ENCODE measurements around the gene MRPL44.

MRPL44 gene

DNA sequence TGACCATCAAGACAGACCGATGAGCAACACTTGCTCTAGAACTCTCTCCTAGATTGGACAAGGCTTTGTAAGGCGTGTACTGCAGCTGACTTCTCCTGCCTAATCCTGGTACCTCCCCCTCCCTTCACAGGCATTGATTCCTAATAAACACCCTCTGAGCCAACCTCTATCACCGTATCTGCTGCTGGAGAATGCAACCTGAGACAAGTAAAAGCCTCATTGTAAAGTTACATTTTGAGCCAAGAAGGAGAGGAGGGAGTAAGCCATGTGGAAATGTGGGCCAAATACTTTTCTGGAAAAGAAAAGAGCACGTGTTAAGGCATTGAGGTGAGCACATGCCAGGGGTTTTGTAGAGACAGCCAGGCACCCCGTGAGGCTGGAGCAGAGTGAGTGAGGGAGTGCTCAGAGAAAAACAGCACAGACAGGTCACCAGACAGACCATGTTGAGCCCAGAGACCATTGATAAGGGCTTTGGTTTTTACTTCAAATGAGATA is 9.5 kb upstream of the MRPL44 start:
- Mint-ChIP-seq H3K4me3 (no peak overlapping the region), H3K27ac (no peak overlapping the region), H3K4me1 (peaks cover 43% of the 10 kb centered on the region), H3K9me3 (no peaks in the 10 kb centered on the region), H3K36me3 (peaks cover 9% of the 10 kb centered on the region)
- no peak for DNase-seq (ENCODE audit: low spot score in 2 of 2)
- no peak for ATAC-seq

DNA sequence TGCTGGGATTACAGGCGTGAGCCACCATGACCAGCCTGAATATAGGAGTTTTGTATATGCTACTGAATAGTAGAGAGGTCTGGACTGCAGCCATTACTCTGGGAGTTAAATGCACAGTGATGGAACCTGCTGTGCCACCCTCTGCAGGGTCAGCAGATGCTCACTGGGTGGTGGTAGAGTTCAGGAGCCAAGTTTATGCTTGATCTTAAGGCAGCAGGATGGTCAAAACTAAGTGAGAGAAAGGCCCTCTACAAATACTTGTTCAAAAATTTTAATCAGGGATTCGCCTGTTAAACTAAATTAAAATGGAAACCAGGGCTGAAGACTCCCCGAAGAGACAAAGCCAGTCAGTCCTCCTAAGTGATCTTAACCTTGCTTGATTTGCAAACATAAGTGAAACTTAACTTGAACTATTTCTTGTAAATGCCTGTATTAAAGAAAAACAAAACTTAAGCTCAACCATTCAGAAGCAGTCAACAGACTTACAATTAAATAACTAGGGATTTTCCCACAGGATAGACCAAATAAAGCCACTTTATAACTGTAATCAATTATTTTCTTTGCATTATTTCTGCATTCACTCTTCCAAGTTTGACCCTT is 7.9 kb upstream of the MRPL44 start:
- ATAC-seq (no peak), DNase-seq (ENCODE audit: low spot score in 2 of 2) (peak in 1 of 2 donors; percentile 46)
- Mint-ChIP-seq H3K4me1 (peaks cover 28% of the 10 kb centered on the region), H3K36me3 (no peaks in the 10 kb centered on the region), H3K27ac (no peak overlapping the region), H3K9me3 (no peaks in the 10 kb centered on the region), H3K4me3 (no peak overlapping the region)

DNA sequence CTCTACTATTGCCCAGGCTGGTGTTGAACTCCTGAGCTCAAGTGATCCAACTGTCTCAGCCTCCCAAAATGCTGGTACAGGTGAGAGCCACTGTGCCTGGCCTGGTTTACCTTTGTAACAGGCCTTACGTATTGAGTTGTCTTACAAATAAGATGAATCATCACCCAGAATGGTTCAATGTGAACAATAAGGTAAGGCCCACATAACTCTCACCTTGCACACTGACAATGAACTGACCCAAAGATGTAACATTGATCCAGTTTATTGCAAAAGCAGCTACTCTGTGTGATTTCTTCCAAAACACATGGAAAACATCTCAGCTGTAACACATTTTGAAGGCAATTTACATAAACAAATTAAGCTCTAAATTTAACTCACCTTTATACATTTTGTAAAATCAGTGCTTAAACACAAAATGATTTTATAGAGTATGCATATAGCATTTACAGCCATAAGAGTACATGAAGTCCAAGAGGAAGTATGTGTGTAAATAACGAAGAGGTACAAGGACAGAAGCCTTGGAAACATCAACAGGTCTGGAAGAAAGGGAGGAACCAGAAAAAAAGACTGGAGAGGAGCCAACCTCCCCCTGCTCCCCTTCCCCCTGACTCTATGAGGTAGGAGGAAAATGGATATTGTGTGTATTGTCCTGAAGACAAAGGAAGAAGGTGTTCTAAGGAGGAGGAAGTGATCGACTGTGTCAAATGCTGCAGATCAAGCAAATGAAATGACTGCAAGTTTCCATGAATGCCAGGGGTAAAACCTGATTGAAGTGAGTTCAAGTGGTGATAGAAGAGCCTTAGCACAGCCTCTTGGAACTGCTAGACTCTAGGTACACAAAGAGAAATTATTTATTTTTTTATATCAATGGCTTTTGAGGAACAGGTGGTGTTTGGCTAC is 6.6 kb upstream of the MRPL44 start:
- no peak for DNase-seq (ENCODE audit: low spot score in 2 of 2)
- Mint-ChIP-seq H3K4me1 (peaks cover 22% of the 10 kb centered on the region), H3K27ac (no peak overlapping the region), H3K4me3 (no peak overlapping the region), H3K9me3 (no peaks in the 10 kb centered on the region), H3K36me3 (no peaks in the 10 kb centered on the region)
- ATAC-seq: no peak

DNA sequence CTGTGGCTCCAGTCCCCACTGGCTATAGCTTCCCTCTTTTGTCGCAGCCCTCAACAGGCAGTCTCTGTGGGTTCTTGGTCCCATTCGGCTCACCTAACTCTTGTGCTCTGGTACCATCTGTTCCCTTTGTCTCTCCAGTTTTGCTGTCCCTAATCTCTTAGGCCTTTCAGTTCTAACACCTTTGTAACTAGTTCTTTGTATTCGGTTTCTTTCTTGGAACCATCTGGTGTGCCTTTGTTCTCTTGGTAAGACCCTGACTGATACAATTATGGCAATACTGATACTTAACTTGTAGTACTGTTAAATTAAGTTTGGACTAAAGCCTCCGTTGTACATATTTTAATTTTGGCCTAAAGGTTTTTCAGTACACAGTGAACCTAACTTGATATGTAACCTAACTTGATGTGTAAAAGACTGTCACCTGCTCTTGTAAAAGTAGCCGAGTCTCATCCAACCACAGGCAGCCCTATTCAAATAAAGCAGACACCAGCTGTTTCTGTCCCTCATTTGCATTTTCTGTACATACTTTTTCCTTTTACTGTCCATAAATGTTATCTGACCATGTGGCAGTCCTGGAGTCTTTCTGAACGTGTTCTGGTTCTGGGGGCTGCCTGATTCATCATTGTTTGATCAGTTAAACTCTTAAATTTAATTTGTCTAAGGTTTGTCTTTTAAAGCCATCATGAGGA is 4.8 kb upstream of the MRPL44 start:
- peaks cover 22% of the 10 kb centered on the region for H3K4me1 Mint-ChIP-seq
- DNase-seq (ENCODE audit: low spot score in 2 of 2): no peak

DNA sequence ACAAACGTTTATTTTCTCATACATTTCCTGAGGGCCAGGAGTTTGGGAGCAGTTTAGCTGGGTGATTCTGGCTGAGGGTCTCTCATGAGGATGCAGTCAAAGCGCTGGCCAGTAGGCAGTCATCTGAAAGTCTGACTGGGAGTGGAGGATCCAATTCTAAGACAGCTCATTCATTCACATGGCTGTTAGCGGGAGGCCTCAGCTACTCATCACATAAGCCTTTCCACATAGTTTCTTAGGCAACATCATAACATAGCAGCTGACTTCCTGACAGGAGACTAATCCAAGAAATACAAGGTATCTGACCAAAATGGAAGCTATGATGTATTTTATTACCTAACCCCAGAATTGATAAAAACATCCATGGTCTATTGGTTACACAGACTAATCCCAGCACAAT is 2.9 kb upstream of the MRPL44 start:
- peaks cover 15% of the 10 kb centered on the region for H3K4me1 Mint-ChIP-seq
- H3K27ac Mint-ChIP-seq: no peak overlapping the region
- DNase-seq (ENCODE audit: low spot score in 2 of 2): no peak
- no peak overlapping the region for H3K4me3 Mint-ChIP-seq
- H3K9me3 Mint-ChIP-seq: no peaks in the 10 kb centered on the region
- H3K36me3 Mint-ChIP-seq: peaks cover 12% of the 10 kb centered on the region
- no peak for ATAC-seq

More for the DNA sequence above, 4.8 kb upstream of the MRPL44 start:
- Mint-ChIP-seq H3K4me3 (no peak overlapping the region), H3K36me3 (peaks cover 5% of the 10 kb centered on the region), H3K27ac (peak overlapping the region; percentile 29), H3K9me3 (no peaks in the 10 kb centered on the region)
- no peak for ATAC-seq

GRCh38 chr2:223956300-223956699 is 963 bp upstream of the MRPL44 start:
- peaks cover 33% of the 10 kb centered on the region for H3K4me1 Mint-ChIP-seq
- peak; percentile 54 for ATAC-seq
- H3K4me3 Mint-ChIP-seq: peak overlapping the region; percentile 94
- no peaks in the 10 kb centered on the region for H3K9me3 Mint-ChIP-seq
- peaks cover 30% of the 10 kb centered on the region for H3K36me3 Mint-ChIP-seq
- DNase-seq (ENCODE audit: low spot score in 2 of 2): peak in 1 of 2 donors; percentile 52
- peak overlapping the region; percentile 10 for H3K27ac Mint-ChIP-seq

GRCh38 chr2:223959688-223960087 is 2.4 kb downstream of the MRPL44 start:
- peaks cover 43% of the 10 kb centered on the region for H3K4me1 Mint-ChIP-seq
- peak overlapping the region; percentile 23 for H3K27ac Mint-ChIP-seq
- no peak for DNase-seq (ENCODE audit: low spot score in 2 of 2)
- no peaks in the 10 kb centered on the region for H3K9me3 Mint-ChIP-seq
- peaks cover 64% of the 10 kb centered on the region for H3K36me3 Mint-ChIP-seq
- peak overlapping the region; percentile 16 for H3K4me3 Mint-ChIP-seq
- ATAC-seq: no peak

DNA sequence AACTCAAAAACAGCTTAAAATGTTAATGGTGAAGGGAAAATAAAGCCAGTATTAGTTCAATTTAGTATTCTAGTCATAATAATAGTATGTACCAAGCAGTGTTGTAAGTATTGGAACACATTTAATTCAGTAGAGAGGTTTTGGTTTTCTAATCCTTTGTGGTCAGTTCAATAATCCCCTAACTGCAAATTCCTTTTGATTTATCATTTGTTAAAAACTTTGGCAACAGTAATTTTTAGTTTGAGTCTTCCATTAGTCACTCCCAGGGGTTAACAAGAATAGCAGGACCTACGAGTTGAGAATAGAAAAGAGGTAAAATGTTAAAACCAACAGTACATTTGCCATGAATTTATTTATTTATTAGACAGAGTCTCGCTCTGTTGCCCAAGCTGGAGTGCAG is 10.7 kb downstream of the MRPL44 start:
- Mint-ChIP-seq H3K9me3 (no peaks in the 10 kb centered on the region), H3K4me1 (no peaks in the 10 kb centered on the region), H3K4me3 (no peak overlapping the region), H3K27ac (no peak overlapping the region), H3K36me3 (peaks cover 62% of the 10 kb centered on the region)
- ATAC-seq: no peak
- DNase-seq (ENCODE audit: low spot score in 2 of 2): no peak

- H3K36me3 Mint-ChIP-seq: peaks cover 49% of the 10 kb centered on the region
- ATAC-seq (no peak), DNase-seq (ENCODE audit: low spot score in 2 of 2) (no peak)
- H3K4me3 Mint-ChIP-seq: no peak overlapping the region
- H3K4me1 Mint-ChIP-seq: no peaks in the 10 kb centered on the region
- H3K9me3 Mint-ChIP-seq: no peaks in the 10 kb centered on the region
- no peak overlapping the region for H3K27ac Mint-ChIP-seq
These were observed 12.1 kb downstream of the MRPL44 start for GRCh38 chr2:223969315-223969714.

DNA sequence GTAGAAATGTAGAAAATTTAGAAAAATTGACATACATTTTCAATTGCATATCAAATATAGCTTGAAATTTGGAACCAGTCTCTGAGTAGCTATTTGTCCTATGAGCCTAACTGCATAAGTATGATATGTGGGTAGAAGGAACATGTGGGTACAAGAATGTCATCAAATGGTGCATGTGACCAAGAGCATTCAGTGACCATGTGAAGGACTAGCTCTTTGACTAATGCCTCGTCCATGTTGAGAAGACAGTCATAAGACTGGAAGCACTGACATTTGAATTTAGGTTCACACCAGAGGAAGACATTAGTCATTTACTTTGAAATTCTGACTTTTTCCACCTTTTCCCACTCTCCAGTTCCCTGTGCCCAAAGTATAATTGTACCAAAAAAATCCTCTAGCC is 12.6 kb downstream of the MRPL44 start:
- Mint-ChIP-seq H3K27ac (no peak overlapping the region), H3K36me3 (peaks cover 43% of the 10 kb centered on the region), H3K4me1 (no peaks in the 10 kb centered on the region), H3K4me3 (no peak overlapping the region), H3K9me3 (no peaks in the 10 kb centered on the region)
- DNase-seq (ENCODE audit: low spot score in 2 of 2) (no peak), ATAC-seq (no peak)

DNA sequence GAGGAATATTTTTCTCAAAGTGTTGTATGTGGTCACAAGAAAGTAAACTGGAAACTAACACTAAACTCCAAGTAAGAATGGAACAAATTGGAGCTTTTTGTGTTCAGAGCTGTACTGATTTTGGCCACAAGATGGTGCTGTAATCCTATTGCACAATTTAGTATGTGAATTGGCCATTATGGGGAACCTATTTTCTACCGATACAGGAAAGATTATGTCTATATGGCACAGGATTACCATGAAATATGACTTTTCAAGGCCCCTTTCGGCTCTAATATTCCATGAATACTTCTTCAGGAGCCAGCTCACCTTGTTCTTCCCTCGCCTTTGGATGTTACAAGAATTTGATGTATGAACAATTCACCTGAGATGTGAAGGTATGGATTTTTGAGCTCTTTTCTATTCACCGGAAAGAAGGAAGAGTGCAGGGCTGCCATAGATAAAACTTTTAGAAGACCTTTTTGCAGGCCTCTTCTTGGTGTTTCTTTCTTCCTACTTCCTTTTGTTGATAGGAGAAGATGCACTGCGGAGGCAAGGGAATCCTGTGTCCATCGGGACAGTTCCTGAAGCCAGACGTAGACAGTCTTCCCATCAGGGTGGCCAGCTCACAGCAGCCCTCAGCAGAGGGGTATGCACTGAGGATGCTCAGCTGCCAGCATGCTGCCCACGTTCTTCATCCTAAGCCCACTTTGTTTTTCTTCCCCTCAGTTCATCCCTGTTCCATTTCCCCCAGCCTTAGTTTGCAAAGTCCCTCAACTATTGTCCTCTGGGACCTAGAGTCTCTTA is 13.3 kb downstream of the MRPL44 start:
- no peak overlapping the region for H3K4me3 Mint-ChIP-seq
- H3K9me3 Mint-ChIP-seq: no peaks in the 10 kb centered on the region
- H3K36me3 Mint-ChIP-seq: peaks cover 36% of the 10 kb centered on the region
- ATAC-seq: peak; percentile 47
- H3K27ac Mint-ChIP-seq: no peak overlapping the region
- no peaks in the 10 kb centered on the region for H3K4me1 Mint-ChIP-seq
- DNase-seq (ENCODE audit: low spot score in 2 of 2): peak; percentile 49 to 78

GRCh38 chr2:223971731-223972130 is 14.5 kb downstream of the MRPL44 start:
- no peak overlapping the region for H3K27ac Mint-ChIP-seq
- peaks cover 24% of the 10 kb centered on the region for H3K36me3 Mint-ChIP-seq
- ATAC-seq (no peak), DNase-seq (ENCODE audit: low spot score in 2 of 2) (no peak)
- H3K9me3 Mint-ChIP-seq: no peaks in the 10 kb centered on the region
- no peaks in the 10 kb centered on the region for H3K4me1 Mint-ChIP-seq
- no peak overlapping the region for H3K4me3 Mint-ChIP-seq

- no peak for ATAC-seq
- DNase-seq (ENCODE audit: low spot score in 2 of 2): no peak
- Mint-ChIP-seq H3K4me3 (no peak overlapping the region), H3K36me3 (peaks cover 15% of the 10 kb centered on the region), H3K9me3 (no peaks in the 10 kb centered on the region), H3K27ac (no peak overlapping the region), H3K4me1 (no peaks in the 10 kb centered on the region)
These were observed 15.4 kb downstream of the MRPL44 start for GRCh38 chr2:223972656-223973102.

DNA sequence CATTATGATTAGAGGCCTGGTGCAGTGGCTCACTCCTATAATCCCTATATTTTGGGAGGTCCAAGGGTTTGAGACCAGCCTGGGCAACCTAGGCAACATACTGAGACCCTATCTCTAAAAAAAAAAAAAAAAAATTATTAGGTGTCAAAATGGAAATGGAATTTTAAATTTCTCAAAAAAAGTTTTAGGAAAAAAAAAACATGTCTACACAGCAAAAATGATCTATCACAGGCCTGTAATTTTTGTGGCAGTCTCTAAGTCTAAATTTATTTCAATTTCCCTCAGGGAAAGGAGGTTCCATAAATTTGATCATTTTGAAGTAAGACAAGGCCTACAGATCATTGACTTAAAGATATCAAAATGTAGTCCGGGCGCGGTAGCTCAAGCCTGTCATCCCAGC is 16.3 kb downstream of the MRPL44 start:
- no peak overlapping the region for H3K27ac Mint-ChIP-seq
- H3K36me3 Mint-ChIP-seq: peaks cover 6% of the 10 kb centered on the region
- DNase-seq (ENCODE audit: low spot score in 2 of 2): no peak
- H3K4me3 Mint-ChIP-seq: no peak overlapping the region
- no peak for ATAC-seq
- no peaks in the 10 kb centered on the region for H3K4me1 Mint-ChIP-seq
- H3K9me3 Mint-ChIP-seq: no peaks in the 10 kb centered on the region

Data from stimulated activated effector memory CD8-positive, alpha-beta T cell treated with anti-CD3 and anti-CD28 coated beads, Interleukin-12 subunit alpha, Interleukin-12 subunit beta, amount 100 ng/mL, for 72 hours (primary cell).